GM10248 (cell line): ENCODE measurements around the gene HOXA11.

Experiments used
- CTCF ChIA-PET: fragments of 300-600 bp; sonication (Branson Sonifier 250); formaldehyde crosslinking; extraction: SDS; loops from one replicate; lab custom pipeline; 2021; ENCODE audit warnings: antibody characterized with exemption; lab: Yijun Ruan, JAX
- POLR2A ChIA-PET: fragments of 350-650 bp; sonication (Branson Sonifier 250); formaldehyde crosslinking; extraction: SDS; loops from one replicate; lab custom pipeline; 2020; ENCODE audit warnings: antibody characterized with exemption; lab: Yijun Ruan, JAX
- DNase-seq: peaks from one replicate; pipeline ENCODE4 v3.0.0; 2012; ENCODE audit errors: extremely low spot score
- CTCF ChIP-seq: IDR thresholded peaks from 2 replicates; pipeline ENCODE4 v1.5.1; 2012; ENCODE audit warnings: mild to moderate bottlenecking, low read depth; ENCODE audit errors: extremely low read depth, missing control alignments, control extremely low read depth

Gene HOXA11

DNA sequence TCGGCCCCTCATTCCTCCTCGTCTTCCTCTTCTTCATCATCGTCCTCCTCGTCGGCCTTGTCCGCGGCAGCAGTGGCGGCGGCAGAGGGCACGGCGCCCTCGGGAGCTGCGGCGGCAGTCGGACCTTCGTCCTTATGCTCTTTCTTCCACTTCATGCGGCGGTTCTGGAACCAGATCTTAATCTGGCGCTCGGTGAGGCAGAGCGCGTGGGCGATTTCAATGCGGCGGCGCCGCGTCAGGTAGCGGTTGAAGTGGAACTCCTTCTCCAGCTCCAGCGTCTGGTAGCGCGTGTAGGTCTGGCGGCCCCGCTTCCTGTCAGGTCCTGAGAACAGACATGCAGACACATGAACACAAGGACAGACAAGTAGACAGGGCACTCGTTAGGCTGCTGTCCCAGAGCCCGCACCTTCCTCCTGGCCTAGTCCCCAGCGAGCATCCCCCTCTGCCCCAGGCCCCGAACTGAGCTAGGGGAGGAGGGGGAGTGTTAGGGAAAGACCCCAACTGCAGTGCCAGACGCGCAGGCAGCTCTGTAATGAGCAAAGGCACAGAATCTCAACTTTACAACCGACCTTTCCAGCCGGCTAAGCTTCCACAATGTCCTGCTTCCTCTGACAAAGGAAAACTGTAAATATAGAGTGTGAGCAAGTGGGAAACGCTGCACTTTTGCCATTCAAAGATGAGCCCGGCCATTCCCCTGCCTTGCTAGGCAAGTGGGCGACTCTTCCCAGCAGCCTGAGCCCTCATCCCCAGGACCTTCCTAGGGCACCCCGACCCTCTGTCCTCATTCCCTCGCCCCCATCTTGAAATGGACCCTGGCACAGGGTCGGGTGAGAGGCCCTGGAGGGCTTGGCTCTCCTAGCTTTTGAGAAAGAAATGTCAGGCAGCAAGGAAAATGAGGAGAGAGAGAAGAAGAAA lies 29.9 kb downstream of the HOXA11 start:
- no peak for DNase-seq
- POLR2A ChIA-PET = no interaction called here
- CTCF ChIA-PET = no interaction called here
- no peak for TF ChIP-seq CTCF

GRCh38 chr7:27154369-27154768 lies 30.7 kb downstream of the HOXA11 start:
- ChIA-PET CTCF (interaction anchor here (1.0 kb wide), 1 partner anchor 11 kb away, joined by 4 read pairs; the partner anchor contains the start of gene HOXA5), POLR2A (no interaction called here)
- TF ChIP-seq CTCF = no peak
- no peak for DNase-seq

GRCh38 chr7:27153526-27153925 lies 31.5 kb downstream of the HOXA11 start:
- no peak for TF ChIP-seq CTCF
- CTCF ChIA-PET = interaction anchor here (1.0 to 5.8 kb wide), 2 partner anchors 8 to 11 kb away, joined by 4 to 59 read pairs; partner anchors contain the start of gene HOXA5
- POLR2A ChIA-PET = no interaction called here

GRCh38 chr7:27152816-27153442 lies 32.1 kb downstream of the HOXA11 start:
- ChIA-PET POLR2A (no interaction called here), CTCF (interaction anchor here (0.8 to 5.8 kb wide), 3 partner anchors 9 to 495 kb away, joined by 3 to 59 read pairs (median 3); no protein-coding TSS in a partner anchor)
- DNase-seq = no peak
- TF ChIP-seq CTCF = no peak

More at GRCh38 chr7:27153526-27153925, 31.5 kb downstream of the HOXA11 start:
- no peak for DNase-seq

GRCh38 chr7:27151931-27152815 lies 32.9 kb downstream of the HOXA11 start, which contains the start of gene HOXA3:
Gene HOXA3 (minus strand): TSS chr7:27152583. CDS start chr7:27110640, 41,943 bp downstream.
- ChIA-PET POLR2A (no interaction called here), CTCF (interaction anchor here (0.8 to 5.8 kb wide), 3 partner anchors 10 to 494 kb away, joined by 3 to 59 read pairs (median 3); no protein-coding TSS in a partner anchor)
- no peak for TF ChIP-seq CTCF
- DNase-seq = no peak
